Astrocyte of the cerebellum (primary cell): ENCODE results near the gene COL2A1.

Source experiments
- DNase-seq: peaks from one replicate; pipeline ENCODE4 v3.0.0-alpha.2; 2011; ENCODE audit warnings: low read depth
- H3K4me3 ChIP-seq: 2 replicates; pipeline ENCODE4 v1.5.1; 2011; ENCODE audit warnings: mild to moderate bottlenecking, low read depth, low read length, moderate library complexity
- CTCF ChIP-seq: IDR thresholded peaks from 2 replicates; pipeline ENCODE4 v1.5.1; 2012; ENCODE audit warnings: low read length, low read depth, moderate library complexity, mild to moderate bottlenecking; ENCODE audit errors: missing control alignments
- in situ Hi-C: cut with HindIII; loops from 2 replicates; pipeline ENCODE4 v1.10.0; 2017; ENCODE audit warnings: low sequenced_read_pairs

The COL2A1 gene

GRCh38 chr12:47983541-47984115 is 20.6 kb downstream of the COL2A1 start:
- no peak for TF ChIP-seq CTCF
- H3K4me3 ChIP-seq = no peak overlapping the region
- DNase-seq = no peak
- in situ Hi-C loops = no loop called here

GRCh38 chr12:47982770-47983169 is 21.5 kb downstream of the COL2A1 start:
- in situ Hi-C loops = no loop called here
- DNase-seq = no peak
- TF ChIP-seq CTCF = no peak
- no peak overlapping the region for H3K4me3 ChIP-seq

- DNase-seq = no peak
- in situ Hi-C loops = no loop called here
- no peak for TF ChIP-seq CTCF
- no peak overlapping the region for H3K4me3 ChIP-seq
Measured at GRCh38 chr12:47982311-47982710, 22.0 kb downstream of the COL2A1 start.

GRCh38 chr12:47981496-47982260 is 22.6 kb downstream of the COL2A1 start:
- TF ChIP-seq CTCF = no peak
- no peak for DNase-seq
- in situ Hi-C loops = no loop called here
- H3K4me3 ChIP-seq = no peak overlapping the region

- H3K4me3 ChIP-seq = no peak overlapping the region
- no peak for TF ChIP-seq CTCF
- no peak for DNase-seq
- in situ Hi-C loops = no loop called here
Measured at GRCh38 chr12:47980779-47981495, 23.3 kb downstream of the COL2A1 start.

- in situ Hi-C loops = no loop called here
- no peak for TF ChIP-seq CTCF
- DNase-seq = no peak
Measured at GRCh38 chr12:47980197-47980596, 24.1 kb downstream of the COL2A1 start.

More at GRCh38 chr12:47980197-47980596, 24.1 kb downstream of the COL2A1 start:
- no peak overlapping the region for H3K4me3 ChIP-seq
